ENCODE data around the gene PCDHGA3.

DNA sequence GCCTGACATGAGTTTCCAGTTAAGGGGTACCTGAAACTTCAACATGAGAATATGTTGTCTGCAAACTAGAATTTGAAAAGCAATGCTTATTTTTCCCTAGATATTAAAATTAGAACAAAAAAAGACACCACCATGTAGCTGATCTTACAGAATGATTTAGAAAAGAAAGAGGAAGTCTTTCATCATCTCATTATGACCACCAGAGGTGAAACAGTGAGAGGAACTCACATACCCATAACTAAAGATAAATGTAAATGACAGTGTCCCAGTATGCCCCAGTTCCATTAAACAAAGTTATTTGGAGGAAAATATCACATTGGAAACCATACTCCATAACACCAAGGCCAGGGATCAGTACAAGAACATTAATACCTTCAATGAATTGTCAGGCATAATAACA is 29.9 kb upstream of the PCDHGA3 start:
- TF ChIP-seq POLR2A (IDR thresholded peaks at IDR 0.05), result no peak
- no peak for TF ChIP-seq CTCF (IDR thresholded peaks at IDR 0.05)
